ENCODE results near the gene NDUFA12.

GRCh38 chr12:94990222-94990621 lies 13.3 kb downstream of the NDUFA12 start:
- no peak for TF ChIP-seq CTCF (IDR thresholded peaks at IDR 0.05 in 8 of 11, conservative IDR thresholded peaks at IDR 0.05 in 3 of 11)
- TF ChIP-seq POLR2AphosphoS5 (IDR thresholded peaks at IDR 0.05): no peak
- TF ChIP-seq POLR2A (IDR thresholded peaks at IDR 0.05): no peak

Measured in spleen (tissue), 7 donors.